ENCODE data around the gene TMCC3.

GRCh38 chr12:94618995-94619695, 31.2 kb downstream of the TMCC3 start:
- TF ChIP-seq CTCF (conservative IDR thresholded peaks at IDR 0.05; ENCODE audit: low read depth in 2 of 2) (no peak), POLR2AphosphoS5 (IDR thresholded peaks at IDR 0.05; ENCODE audit: low read depth) (no peak), EZH2phosphoT487 (IDR thresholded peaks at IDR 0.05; ENCODE audit: unreplicated experiment) (no peak)

Measured in GM23338 (cell line).